Calu3 (cell line): ENCODE data around the gene GLRX2. TPM values are rescaled to one million over a fixed set of nuclear protein-coding genes. Genes with fewer than 3 reads are reported as not detected.

ENCODE experiments used
- BruUV-seq: library from RNA; stranded (reverse); fragments of 400-500 nt; replicated peaks from 2 replicates; lab custom pipeline; 2021; lab: Mats Ljungman, UMichigan
- CTCF ChIA-PET: fragments of 300-600 bp; sonication (Branson Sonifier 250); formaldehyde crosslinking; loops from one replicate; lab custom pipeline; 2022; ENCODE audit warnings: antibody characterized with exemption; lab: Charles Lee
- DNase-seq: peaks from one replicate; pipeline ENCODE4 v3.0.0; 2022
- H3K27ac Mint-ChIP-seq: one replicate; pipeline ENCODE4 v1.8.0; 2022; ENCODE audit warnings: mixed read lengths; ENCODE audit not compliant: unreplicated experiment
- H3K27me3 Mint-ChIP-seq: one replicate; pipeline ENCODE4 v1.8.0; 2022; ENCODE audit warnings: mixed read lengths; ENCODE audit not compliant: unreplicated experiment
- H3K36me3 Mint-ChIP-seq: one replicate; pipeline ENCODE4 v1.8.0; 2022; ENCODE audit warnings: mild to moderate bottlenecking, moderate library complexity, mixed read lengths; ENCODE audit not compliant: insufficient read depth, unreplicated experiment
- H3K4me1 Mint-ChIP-seq: one replicate; pipeline ENCODE4 v1.8.0; 2022; ENCODE audit warnings: mild to moderate bottlenecking, low read depth, mixed read lengths; ENCODE audit not compliant: unreplicated experiment
- H3K4me3 Mint-ChIP-seq: one replicate; pipeline ENCODE4 v1.8.0; 2022; ENCODE audit warnings: mild to moderate bottlenecking, low read depth, moderate library complexity, mixed read lengths; ENCODE audit not compliant: unreplicated experiment
- H3K9me3 Mint-ChIP-seq: one replicate; pipeline ENCODE4 v1.8.0; 2022; ENCODE audit warnings: low read depth, mixed read lengths; ENCODE audit not compliant: unreplicated experiment
- intact Hi-C: fragments of 100-400 bp; cut with micrococcal nuclease; formaldehyde crosslinking; loops from one replicate; pipeline ENCODE4 v1.10.0; 2022; ENCODE audit not compliant: unreplicated experiment
- total RNA-seq: library from RNA; stranded (reverse); gene quantifications from 2 replicates; pipeline ENCODE4 v1.2.3, GENCODE V29; 2022
- TF ChIP-seq, protein P1 (sequence below): fragments of 200-600 bp; IDR thresholded peaks from one replicate; pipeline ENCODE4 v1.8.0; 2022; ENCODE audit warnings: antibody characterized with exemption; ENCODE audit not compliant: unreplicated experiment

The GLRX2 gene
- total RNA-seq, 1 experiment from 2014 or later: 25.7 TPM

DNA sequence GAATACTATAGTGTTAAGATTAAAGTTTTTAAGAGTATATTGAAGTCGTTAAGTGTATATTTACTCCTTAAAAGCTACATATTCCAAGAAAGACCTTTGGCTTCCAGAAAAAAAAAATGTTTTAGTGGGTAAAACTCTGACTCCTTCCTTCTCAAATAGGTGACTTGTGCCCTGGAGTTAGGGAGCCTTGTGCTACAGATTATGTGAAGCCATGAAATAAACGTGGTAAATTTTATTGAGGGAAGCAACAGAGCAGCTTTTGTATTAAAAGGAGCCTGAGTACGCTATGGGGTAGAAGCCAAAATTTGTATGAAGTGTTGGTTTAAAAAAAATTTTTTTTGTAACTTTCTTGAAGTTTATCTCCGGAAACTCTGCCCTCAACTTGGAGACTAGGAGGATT, 44.8 kb downstream of the GLRX2 start:
- peaks cover 25% of the 10 kb centered on the region for H3K4me1 Mint-ChIP-seq
- peaks cover 38% of the 10 kb centered on the region for H3K36me3 Mint-ChIP-seq
- no peaks in the 10 kb centered on the region for H3K9me3 Mint-ChIP-seq
- peak overlapping the region; percentile 90 for H3K27ac Mint-ChIP-seq
- CTCF ChIA-PET: interaction anchor here (1.7 kb wide), 1 partner anchor 10 kb away, joined by 6 read pairs; no protein-coding TSS in a partner anchor
- DNase-seq: no peak
- no TSS peak for BruUV-seq
- TF ChIP-seq, protein P1, sequence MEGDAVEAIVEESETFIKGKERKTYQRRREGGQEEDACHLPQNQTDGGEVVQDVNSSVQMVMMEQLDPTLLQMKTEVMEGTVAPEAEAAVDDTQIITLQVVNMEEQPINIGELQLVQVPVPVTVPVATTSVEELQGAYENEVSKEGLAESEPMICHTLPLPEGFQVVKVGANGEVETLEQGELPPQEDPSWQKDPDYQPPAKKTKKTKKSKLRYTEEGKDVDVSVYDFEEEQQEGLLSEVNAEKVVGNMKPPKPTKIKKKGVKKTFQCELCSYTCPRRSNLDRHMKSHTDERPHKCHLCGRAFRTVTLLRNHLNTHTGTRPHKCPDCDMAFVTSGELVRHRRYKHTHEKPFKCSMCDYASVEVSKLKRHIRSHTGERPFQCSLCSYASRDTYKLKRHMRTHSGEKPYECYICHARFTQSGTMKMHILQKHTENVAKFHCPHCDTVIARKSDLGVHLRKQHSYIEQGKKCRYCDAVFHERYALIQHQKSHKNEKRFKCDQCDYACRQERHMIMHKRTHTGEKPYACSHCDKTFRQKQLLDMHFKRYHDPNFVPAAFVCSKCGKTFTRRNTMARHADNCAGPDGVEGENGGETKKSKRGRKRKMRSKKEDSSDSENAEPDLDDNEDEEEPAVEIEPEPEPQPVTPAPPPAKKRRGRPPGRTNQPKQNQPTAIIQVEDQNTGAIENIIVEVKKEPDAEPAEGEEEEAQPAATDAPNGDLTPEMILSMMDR: no peak
- intact Hi-C loops: loop anchor here (5.0 kb wide), 2 partner anchors 42 to 62 kb away; partner anchors contain the start of gene CDC73
- H3K4me3 Mint-ChIP-seq: peak overlapping the region; percentile 92
- no peaks in the 10 kb centered on the region for H3K27me3 Mint-ChIP-seq

DNA sequence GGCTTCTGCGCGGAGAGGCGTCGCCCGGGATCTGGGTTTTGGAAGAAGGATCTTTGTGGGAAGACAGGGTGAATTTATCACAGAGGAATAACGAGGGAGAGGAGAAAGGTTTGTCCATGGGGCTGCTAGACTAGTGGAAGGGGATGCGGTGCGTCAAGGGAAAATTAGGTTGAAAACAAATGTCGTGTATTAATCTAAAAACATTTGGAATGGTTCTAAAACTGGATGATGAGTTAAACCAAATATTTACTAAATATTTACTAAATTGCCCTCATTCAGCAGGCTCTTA, 45.2 kb downstream of the GLRX2 start:
- no peaks in the 10 kb centered on the region for H3K27me3 Mint-ChIP-seq
- intact Hi-C loops: loop anchor here (5.0 kb wide), 2 partner anchors 42 to 62 kb away; partner anchors contain the start of gene CDC73
- peaks cover 22% of the 10 kb centered on the region for H3K4me1 Mint-ChIP-seq
- H3K27ac Mint-ChIP-seq: peak overlapping the region; percentile 90
- CTCF ChIA-PET: interaction anchor here (1.7 kb wide), 1 partner anchor 10 kb away, joined by 6 read pairs; no protein-coding TSS in a partner anchor
- no peak for DNase-seq
- TF ChIP-seq, protein P1: no peak
- BruUV-seq: no TSS peak
- peaks cover 38% of the 10 kb centered on the region for H3K36me3 Mint-ChIP-seq
- H3K4me3 Mint-ChIP-seq: peak overlapping the region; percentile 92
- H3K9me3 Mint-ChIP-seq: no peaks in the 10 kb centered on the region

DNA sequence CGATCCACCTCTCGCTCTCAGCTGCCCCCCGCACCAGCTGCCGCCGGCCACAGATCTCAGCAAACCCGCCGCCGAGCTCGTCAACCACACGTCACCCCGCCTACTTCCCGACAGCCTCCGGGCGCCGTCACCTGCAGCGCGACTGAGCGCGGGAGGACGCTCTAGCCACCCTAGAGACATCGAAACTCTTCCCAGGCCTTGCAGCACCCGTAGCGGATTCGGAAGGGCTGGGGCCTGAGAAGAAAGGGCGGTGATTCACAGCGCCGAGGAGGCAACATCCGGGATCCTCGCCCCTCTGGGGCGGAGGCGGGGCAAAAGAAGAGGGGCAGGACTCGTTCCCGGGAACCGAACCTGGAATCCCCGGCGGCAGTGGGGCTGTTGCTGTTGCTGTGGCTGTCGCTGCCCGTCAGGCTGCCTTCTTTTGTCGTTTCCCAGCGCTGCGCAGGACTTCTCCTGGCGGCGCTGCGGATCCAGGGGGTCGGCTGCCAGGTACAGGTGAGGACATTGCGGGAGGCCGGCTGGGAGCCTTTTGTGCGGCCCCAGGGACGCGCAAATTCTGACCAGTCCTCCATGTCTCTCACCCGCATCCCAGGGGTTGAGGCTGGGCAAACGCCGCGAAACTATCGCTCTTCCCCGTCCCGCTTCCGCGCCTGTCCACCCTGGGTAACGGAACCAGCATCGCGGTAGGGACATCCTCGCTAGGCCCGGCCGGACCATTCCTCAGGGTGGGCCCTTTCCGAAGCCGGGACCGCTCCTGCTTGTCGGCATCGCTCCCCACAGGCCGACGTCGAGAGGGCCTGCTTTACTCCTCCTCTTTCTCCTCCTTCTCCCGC, 45.7 kb downstream of the GLRX2 start, which contains the start of the genes RO60 and UCHL5:
TSS of gene RO60 (plus strand) at position 331 of the 833 bp plus-strand sequence. CDS start 9,443 bp downstream, outside the sequence.
TSS of gene UCHL5 (minus strand) at position 79 of the 833 bp plus-strand sequence. CDS start 100 bp downstream, outside the sequence.
- Mint-ChIP-seq H3K4me3 (peak within 1 kb of the TSS; percentile 92), H3K4me1 (peaks cover 26% of the 10 kb centered on the region), H3K9me3 (no peaks in the 10 kb centered on the region), H3K27me3 (no peaks in the 10 kb centered on the region), H3K36me3 (peaks cover 38% of the 10 kb centered on the region), H3K27ac (peak within 1 kb of the TSS; percentile 90)
- DNase-seq: peak; percentile 97
- CTCF ChIA-PET: interaction anchor here (0.9 to 1.7 kb wide), 4 partner anchors 11 to 129 kb away, joined by 3 to 6 read pairs (median 3); partner anchors contain the start of gene GLRX2
- BruUV-seq: no TSS peak
- TF ChIP-seq, protein P1: no peak
- intact Hi-C loops: loop anchor here (5.0 kb wide), 2 partner anchors 43 to 63 kb away; partner anchors contain the start of gene CDC73

DNA sequence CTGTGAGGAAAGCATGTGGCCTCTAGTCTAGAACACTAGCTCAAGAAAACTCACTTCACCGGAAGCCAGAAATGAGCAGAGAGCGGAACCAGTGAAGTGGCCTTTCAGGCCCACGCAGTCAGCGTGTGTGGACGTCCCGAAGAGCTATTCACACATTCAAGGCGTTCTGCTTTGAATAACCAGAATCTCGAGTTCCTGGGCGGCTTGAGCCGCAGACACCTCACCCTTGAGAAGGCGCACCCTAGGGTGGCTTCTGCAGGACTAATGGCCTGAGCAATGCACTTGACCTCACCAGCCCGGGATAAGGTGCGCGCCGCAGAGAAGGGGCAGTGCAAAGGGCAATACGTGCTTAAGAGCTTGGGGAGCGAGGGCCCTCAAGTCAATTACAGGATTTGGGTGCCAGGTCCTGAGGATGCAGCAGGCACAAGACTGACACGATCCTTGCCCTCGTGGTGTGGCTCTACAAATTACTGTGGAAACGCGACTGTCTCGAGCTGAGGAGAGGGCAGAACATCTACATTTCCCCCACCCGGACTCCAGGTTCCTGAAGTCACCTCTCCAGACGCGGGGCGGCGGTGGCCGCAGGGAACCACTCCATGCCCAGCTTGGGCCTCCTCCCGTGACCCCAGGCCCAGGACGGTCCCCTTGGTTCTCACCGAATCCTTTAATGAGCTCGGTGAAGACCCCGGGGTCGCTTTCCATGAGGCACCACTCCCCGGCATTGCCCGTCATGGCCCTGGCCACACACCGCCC, 46.5 kb downstream of the GLRX2 start:
- peaks cover 38% of the 10 kb centered on the region for H3K36me3 Mint-ChIP-seq
- intact Hi-C loops: no loop called here
- CTCF ChIA-PET: interaction anchor here (0.9 to 1.4 kb wide), 3 partner anchors 45 to 129 kb away, joined by 3 read pairs; partner anchors contain the start of gene GLRX2
- no peaks in the 10 kb centered on the region for H3K9me3 Mint-ChIP-seq
- peak overlapping the region; percentile 90 for H3K27ac Mint-ChIP-seq
- H3K4me1 Mint-ChIP-seq: peaks cover 29% of the 10 kb centered on the region
- no peaks in the 10 kb centered on the region for H3K27me3 Mint-ChIP-seq
- TSS peak; percentile 35 for BruUV-seq
- DNase-seq: peak; percentile 44
- TF ChIP-seq, protein P1: no peak
- peak overlapping the region; percentile 92 for H3K4me3 Mint-ChIP-seq
